ENCODE data around the gene MAGEB1.

Gene MAGEB1

GRCh38 chrX:30246769-30247489 lies at the start of gene MAGEB1:
TSS of gene MAGEB1 (plus strand) at chrX:30247146. CDS start at chrX:30250494, 3,348 bp downstream.
- DNase-seq, result no peak

DNA sequence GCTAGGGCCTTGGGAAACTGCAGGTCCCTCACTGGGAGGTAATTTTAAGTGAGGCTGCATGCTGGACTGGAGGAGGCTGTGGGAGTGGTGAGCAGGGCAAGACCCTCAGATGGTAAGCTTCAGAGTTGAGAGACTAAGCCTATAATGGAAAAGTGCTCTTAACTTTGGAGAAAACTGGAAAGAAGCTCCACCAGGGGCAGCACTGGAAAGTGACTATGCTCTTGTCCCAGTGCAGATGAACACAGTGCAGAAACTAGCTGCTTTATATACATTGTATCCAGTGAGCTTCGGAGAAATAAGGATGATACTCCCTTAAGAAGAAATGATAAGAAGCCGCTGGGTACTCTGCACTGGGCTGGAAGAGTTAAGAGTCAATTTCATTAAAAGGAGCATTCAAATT lies 34.8 kb upstream of the MAGEB1 start:
- DNase-seq, result no peak

GRCh38 chrX:30215357-30215843 lies 31.5 kb upstream of the MAGEB1 start, which contains the start of gene MAGEB2:
TSS of gene MAGEB2 (plus strand) at chrX:30215563. CDS start at chrX:30218581, 3,018 bp downstream.
- DNase-seq, result no peak

- DNase-seq, result no peak
These were observed 29.5 kb upstream of the MAGEB1 start for GRCh38 chrX:30217465-30217864.

GRCh38 chrX:30219372-30219771 lies 27.6 kb upstream of the MAGEB1 start:
- DNase-seq, result no peak

DNA sequence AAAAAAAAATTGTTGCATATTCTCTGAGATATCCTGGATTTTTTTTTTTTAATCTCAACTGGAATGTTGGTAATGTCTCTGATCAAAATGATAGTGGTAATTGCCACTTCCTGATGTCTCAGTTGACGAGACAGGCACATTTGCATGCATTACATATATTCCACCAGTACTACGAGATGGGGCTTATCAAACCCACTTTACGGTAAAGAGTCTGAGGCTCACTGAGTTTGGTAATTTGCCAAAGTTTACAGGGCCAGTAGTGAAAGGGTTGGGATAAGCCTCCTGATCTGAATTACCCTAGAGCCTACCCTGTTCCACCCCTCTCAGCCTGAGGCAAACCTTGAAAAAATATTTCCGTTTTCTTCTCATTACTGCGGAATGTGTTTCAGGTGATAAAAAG lies 26.3 kb upstream of the MAGEB1 start:
- no peak for DNase-seq

DNA sequence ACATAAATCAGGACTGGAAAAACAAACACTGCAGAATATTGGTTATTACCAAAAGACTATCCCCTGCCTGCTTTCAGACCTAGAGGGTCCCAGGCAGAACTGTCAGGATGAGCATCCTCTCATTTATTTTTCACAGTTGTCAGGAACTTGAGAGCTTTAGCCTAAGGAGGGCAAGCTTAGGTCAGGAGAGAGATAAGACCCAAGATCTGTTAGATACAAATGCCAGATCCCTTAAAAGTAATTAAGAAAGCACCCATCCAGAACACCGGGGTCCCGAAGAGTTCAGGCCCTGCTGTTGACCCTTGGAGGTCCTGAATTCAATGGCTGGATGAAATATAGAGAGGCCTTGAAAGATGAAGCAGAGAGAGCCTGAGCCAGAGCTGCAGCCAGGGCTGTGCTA lies 22.4 kb upstream of the MAGEB1 start:
- no peak for DNase-seq

DNA sequence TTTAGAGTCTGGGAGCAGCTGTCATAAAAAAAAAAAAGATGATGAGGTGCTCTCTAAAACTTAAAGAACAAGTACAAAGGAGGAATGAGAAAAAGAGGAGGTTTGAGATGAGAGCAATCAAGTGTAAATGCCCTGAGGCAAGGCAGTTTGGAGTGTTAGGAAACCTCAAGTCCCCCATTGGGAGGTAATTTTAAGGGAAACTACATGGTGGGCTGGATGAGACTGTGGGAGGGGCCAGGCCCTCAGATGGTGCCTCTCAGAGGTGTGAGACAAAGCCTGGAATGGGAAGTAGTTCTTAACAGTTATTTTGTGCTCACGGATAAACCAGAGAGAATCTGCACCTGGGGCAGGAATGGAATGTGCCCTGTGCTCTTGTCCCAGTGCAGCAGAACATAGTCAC lies 18.4 kb upstream of the MAGEB1 start:
- no peak for DNase-seq

DNA sequence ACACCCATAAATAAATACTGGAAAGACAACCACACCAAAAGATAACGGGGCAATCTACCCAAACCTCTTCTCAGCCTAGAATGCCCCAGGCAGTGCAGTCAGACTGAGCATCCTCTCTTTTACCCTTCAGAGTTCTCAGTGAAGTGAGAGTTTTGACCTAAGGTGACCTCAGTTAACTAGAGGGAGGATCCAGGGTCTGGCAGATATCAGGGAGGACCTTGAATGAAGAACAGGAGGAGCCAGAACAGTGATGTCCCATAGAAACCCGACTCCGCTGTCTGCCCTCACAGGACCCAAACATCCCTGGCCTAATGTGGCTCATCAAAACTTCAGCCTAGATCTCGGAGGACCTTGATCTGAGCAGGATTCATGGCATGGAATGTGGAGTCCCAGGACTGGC lies 16.6 kb upstream of the MAGEB1 start, which contains the start of gene MAGEB3:
TSS of gene MAGEB3 (plus strand) at position 263 of the 400 bp plus-strand sequence. CDS start 5,268 bp downstream, outside the sequence.
- DNase-seq, result no peak

- DNase-seq, result no peak
These were observed 5.1 kb upstream of the MAGEB1 start, which contains the start of gene MAGEB4 for GRCh38 chrX:30241724-30242415. TSS of gene MAGEB4 (plus strand) at chrX:30242000. CDS start at chrX:30242136, 136 bp downstream.

GRCh38 chrX:30248854-30249253 lies 1.9 kb downstream of the MAGEB1 start:
- no peak for DNase-seq

GRCh38 chrX:30253257-30253656 lies 6.3 kb downstream of the MAGEB1 start:
- no peak for DNase-seq

- no peak for DNase-seq
These were observed 13.0 kb downstream of the MAGEB1 start for GRCh38 chrX:30259927-30260326.

- DNase-seq, result no peak
These were observed 14.1 kb downstream of the MAGEB1 start for GRCh38 chrX:30261012-30261411.

DNA sequence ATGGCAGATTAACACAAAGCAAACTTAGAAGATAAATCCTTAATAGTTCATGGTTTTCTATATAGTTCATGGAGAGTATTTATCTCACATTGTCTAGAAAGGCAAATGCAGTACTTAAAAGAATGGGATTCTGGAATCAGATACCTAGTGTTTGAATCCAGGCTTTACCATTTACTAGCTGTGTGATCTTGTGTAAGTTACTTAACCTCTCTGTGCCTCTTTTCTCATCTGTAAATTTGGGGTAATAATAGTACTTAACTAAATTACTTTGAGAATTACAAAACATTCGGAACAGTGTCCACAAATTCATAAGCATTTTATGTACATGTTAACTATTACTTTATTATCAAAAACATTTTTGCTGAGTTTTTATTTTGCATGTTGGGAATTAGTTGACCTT lies 15.8 kb downstream of the MAGEB1 start:
- no peak for DNase-seq

DNA sequence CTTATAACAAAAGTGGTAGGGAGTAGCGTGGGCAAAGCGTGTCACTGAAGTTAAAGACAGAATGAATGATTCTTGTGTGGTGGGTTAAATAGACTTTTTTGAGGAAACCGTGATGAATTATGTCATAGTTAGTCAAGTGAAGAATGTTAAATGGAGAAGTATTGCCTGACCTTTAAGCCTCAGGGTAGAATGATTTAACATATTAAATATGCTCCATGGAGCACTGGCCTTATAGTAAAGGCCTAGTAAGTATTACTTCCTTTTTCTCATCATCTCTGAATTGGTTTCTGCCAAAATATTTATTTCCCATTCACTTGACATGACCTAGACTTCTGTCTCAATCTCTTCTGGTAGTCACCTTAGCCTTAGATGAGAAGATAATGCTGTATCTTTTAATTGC lies 23.7 kb downstream of the MAGEB1 start:
- no peak for DNase-seq

GRCh38 chrX:30275498-30275897 lies 28.6 kb downstream of the MAGEB1 start:
- DNase-seq, result no peak

DNA sequence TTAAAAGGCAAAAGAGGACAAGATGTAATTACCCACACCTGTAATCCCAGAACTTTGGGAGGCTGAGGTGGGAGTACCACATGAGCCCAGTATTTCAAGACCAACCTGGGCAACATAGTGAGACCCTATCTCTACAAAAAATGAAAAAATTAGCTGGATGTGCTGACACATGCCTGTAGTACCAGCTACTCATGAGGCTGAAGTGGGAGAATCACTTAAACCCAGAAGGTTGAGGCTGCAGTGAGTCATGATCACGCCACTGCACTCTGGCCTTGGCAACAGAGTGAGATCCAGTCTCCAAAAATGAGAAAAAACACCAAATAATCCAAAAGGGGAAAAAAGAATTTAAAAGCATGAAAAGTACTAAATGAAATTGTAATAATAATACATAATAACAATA lies 31.4 kb downstream of the MAGEB1 start:
- DNase-seq, result no peak

DNA sequence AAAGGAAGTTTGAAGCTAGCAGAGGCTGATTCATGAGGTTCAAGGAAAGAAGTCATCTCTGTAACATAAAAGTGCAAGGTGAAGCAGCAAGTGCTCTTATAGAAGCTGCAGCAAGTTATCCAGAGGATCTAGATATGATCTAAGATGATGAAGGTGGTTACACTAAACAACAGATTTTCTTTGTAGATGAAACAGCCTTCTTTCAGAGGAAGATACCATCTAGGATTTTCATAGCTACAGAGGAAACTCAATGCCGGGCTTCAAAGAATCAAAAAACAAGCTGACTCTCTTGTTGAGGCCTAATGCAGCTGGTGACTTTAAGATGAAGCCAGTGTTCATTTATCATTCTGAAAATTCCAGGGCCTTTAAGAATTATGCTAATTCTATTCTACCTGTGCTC lies 33.5 kb downstream of the MAGEB1 start:
- no peak for DNase-seq

GRCh38 chrX:30282527-30282926 lies 35.6 kb downstream of the MAGEB1 start:
- no peak for DNase-seq

GRCh38 chrX:30283456-30284200 lies 36.7 kb downstream of the MAGEB1 start:
- DNase-seq, result no peak

GRCh38 chrX:30296408-30297254 lies 49.7 kb downstream of the MAGEB1 start:
- DNase-seq, result no peak
